ENCODE data around the gene GRAMD1A.

DNA sequence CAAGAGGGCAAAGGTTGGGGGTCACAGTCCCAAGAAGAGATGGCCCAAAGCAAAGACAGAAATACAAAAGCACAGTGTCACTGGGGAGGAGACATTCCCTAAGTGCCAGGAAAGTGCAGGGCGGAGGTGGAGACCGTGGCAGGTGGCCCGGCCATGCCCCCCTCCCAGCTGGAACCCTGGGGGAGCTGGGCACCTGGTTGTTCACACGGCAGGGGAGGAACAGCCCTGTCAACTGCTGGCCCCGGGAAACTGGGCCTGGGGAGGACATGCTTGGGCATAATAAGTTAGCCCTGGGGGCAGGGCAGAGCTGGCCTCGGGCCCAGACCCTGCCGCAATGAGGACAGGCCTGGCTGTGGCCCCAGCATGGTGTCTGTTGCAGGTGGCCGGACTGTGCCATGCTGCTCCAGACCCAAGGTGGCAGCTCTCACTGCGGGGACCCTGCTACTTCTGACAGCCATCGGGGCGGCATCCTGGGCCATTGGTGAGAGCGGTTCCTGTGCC is 48.8 kb downstream of the GRAMD1A start:
- TF ChIP-seq, protein P1, sequence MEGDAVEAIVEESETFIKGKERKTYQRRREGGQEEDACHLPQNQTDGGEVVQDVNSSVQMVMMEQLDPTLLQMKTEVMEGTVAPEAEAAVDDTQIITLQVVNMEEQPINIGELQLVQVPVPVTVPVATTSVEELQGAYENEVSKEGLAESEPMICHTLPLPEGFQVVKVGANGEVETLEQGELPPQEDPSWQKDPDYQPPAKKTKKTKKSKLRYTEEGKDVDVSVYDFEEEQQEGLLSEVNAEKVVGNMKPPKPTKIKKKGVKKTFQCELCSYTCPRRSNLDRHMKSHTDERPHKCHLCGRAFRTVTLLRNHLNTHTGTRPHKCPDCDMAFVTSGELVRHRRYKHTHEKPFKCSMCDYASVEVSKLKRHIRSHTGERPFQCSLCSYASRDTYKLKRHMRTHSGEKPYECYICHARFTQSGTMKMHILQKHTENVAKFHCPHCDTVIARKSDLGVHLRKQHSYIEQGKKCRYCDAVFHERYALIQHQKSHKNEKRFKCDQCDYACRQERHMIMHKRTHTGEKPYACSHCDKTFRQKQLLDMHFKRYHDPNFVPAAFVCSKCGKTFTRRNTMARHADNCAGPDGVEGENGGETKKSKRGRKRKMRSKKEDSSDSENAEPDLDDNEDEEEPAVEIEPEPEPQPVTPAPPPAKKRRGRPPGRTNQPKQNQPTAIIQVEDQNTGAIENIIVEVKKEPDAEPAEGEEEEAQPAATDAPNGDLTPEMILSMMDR (IDR thresholded peaks at IDR 0.05; ENCODE audit: low read depth, low read length): no peak
- no peak for TF ChIP-seq POLR2A (IDR thresholded peaks at IDR 0.05; ENCODE audit: extremely low read depth, insufficient read length)

Measured in NB4 (cell line).